ENCODE data around the gene IER5L.

GRCh38 chr9:129160712-129161533, 17.1 kb downstream of the IER5L start:
- TF ChIP-seq POLR2A (IDR thresholded peaks at IDR 0.05), result no peak
- no peak for TF ChIP-seq CTCF (IDR thresholded peaks at IDR 0.05)
